Breast epithelium (tissue), 4 donors: Measurements from ENCODE around the gene ZNF892. TPM values are rescaled to one million over a fixed set of nuclear protein-coding genes. Genes with fewer than 3 reads are reported as not detected.

Experiments used
- DNase-seq, 2 donors: peaks; one replicate each; pipeline ENCODE4 v3.0.0-alpha.2; 2019; ENCODE audit warnings: low spot score in 2 of 2
- H3K27ac ChIP-seq, 2 donors: fragments of 200-600 bp; sonication (generic) in 1 of 2; one replicate each; pipeline ENCODE4 v1.5.1; 2016 to 2019; ENCODE audit warnings: mild to moderate bottlenecking in 1 of 2
- H3K27me3 ChIP-seq, 2 donors: fragments of 200-600 bp; sonication (generic) in 1 of 2; one replicate each; pipeline versions ENCODE4 v1.5.1 to v1.6.0; 2017 to 2019; ENCODE audit warnings: control low read depth in 1 of 2, mild to moderate bottlenecking in 1 of 2
- H3K36me3 ChIP-seq: fragments of 200-600 bp; one replicate; pipeline ENCODE4 v1.5.1; 2019
- H3K4me1 ChIP-seq, 2 donors: fragments of 200-600 bp; sonication (generic); one replicate each; pipeline ENCODE4 v1.5.1; 2016 to 2019; ENCODE audit warnings: control low read depth in 1 of 2
- H3K4me3 ChIP-seq, 3 donors: fragments of 200-600 bp; sonication (generic); 1 replicate in 2 of 3; 2 replicates in 1 of 3; pipeline ENCODE4 v1.5.1; 2016 to 2019; ENCODE audit warnings: mild to moderate bottlenecking in 3 of 3, moderate library complexity in 2 of 3
- H3K9me3 ChIP-seq, 2 donors: fragments of 200-600 bp; sonication (generic) in 1 of 2; one replicate each; pipeline ENCODE4 v1.5.1; 2016 to 2019; ENCODE audit warnings: control low read depth in 1 of 2
- CTCF ChIP-seq, 3 donors: fragments of 450-650 bp; IDR thresholded peaks; one replicate each; pipeline ENCODE4 v1.5.1; 2016 to 2017; ENCODE audit warnings: antibody characterized with exemption in 3 of 3, mild to moderate bottlenecking in 3 of 3, moderate library complexity in 3 of 3
- POLR2A ChIP-seq: fragments of 450-650 bp; IDR thresholded peaks from one replicate; pipeline ENCODE4 v1.6.1; 2016; ENCODE audit warnings: antibody characterized with exemption, mild to moderate bottlenecking, moderate library complexity
- POLR2AphosphoS5 ChIP-seq, 3 donors: sonication (generic); formaldehyde crosslinking; IDR thresholded peaks; one replicate each; pipeline ENCODE4 v1.6.1; 2017; ENCODE audit warnings: antibody characterized with exemption in 3 of 3
- intact Hi-C: fragments of 100-400 bp; cut with DNase I; formaldehyde crosslinking; loops from one replicate; pipeline ENCODE4 v1.15.1; 2023; ENCODE audit warnings: low total_unique reads
- total RNA-seq, 3 donors: library from RNA; depleted of rRNA; stranded (reverse); fragments of >200 nt; gene quantifications; one replicate each; pipeline ENCODE4 v1.1.0, GENCODE V29; 2016

Gene ZNF892
- total RNA-seq: 1 to 10 TPM; 3.7 to 8.6 (median 6.9) TPM

GRCh38 chr2:95207111-95207961 lies at the start of gene ZNF892:
Gene ZNF892 (plus strand): TSS chr2:95207521. CDS start chr2:95207816, 295 bp downstream.
- intact Hi-C loops: no loop called here
- peaks cover 16 to 24% of the 10 kb centered on the region in 2 donors for H3K9me3 ChIP-seq
- no peaks in the 10 kb centered on the region for H3K4me1 ChIP-seq
- no peak for TF ChIP-seq CTCF (IDR thresholded peaks at IDR 0.05)
- TF ChIP-seq POLR2A: peak; percentile 25
- peak; percentile 57 to 79 (median 62) for TF ChIP-seq POLR2AphosphoS5 (IDR thresholded peaks at IDR 0.05)
- peaks cover 9% of the 10 kb centered on the region for H3K36me3 ChIP-seq
- peak within 1 kb of the TSS; percentile 60 to 96 (median 73) for H3K4me3 ChIP-seq
- H3K27me3 ChIP-seq: no peaks in the 10 kb centered on the region
- DNase-seq: peak; percentile 88 to 89
- peak within 1 kb of the TSS; percentile 86 to 93 for H3K27ac ChIP-seq

GRCh38 chr2:95158441-95158840 lies 48.9 kb upstream of the ZNF892 start:
- Histone ChIP-seq H3K36me3 (no peaks in the 10 kb centered on the region), H3K9me3 (peaks cover 0 to 26% of the 10 kb centered on the region in 2 donors), H3K4me3 (peak overlapping the region; percentile 74 to 95 (median 86)), H3K27ac (peak overlapping the region; percentile 76 to 89), H3K4me1 (peaks cover 0 to 11% of the 10 kb centered on the region in 2 donors), H3K27me3 (no peaks in the 10 kb centered on the region)
- no peak for TF ChIP-seq POLR2A
- intact Hi-C loops: loop anchor here (10.0 kb wide), 2 partner anchors 956 to 1166 kb away; partner anchors contain the start of genes ADRA2B and ITPRIPL1
- no peak for DNase-seq

GRCh38 chr2:95158891-95159619 lies 48.3 kb upstream of the ZNF892 start:
- intact Hi-C loops: loop anchor here (10.0 kb wide), 2 partner anchors 956 to 1166 kb away; partner anchors contain the start of genes ADRA2B and ITPRIPL1
- peak in 1 of 2 donors; percentile 55 for DNase-seq

GRCh38 chr2:95159690-95160449 lies 47.5 kb upstream of the ZNF892 start, which contains the start of gene ZNF514:
Gene ZNF514 (minus strand): TSS chr2:95159848. CDS start chr2:95153253, 6,595 bp downstream.
- peak within 1 kb of the TSS; percentile 82 to 89 for H3K27ac ChIP-seq
- peak; percentile 57 to 62 for DNase-seq
- TF ChIP-seq POLR2AphosphoS5 (IDR thresholded peaks at IDR 0.05) (no peak), CTCF (IDR thresholded peaks at IDR 0.05) (no peak), POLR2A (no peak)
- peaks cover 0 to 18% of the 10 kb centered on the region in 2 donors for H3K4me1 ChIP-seq
- peak within 1 kb of the TSS; percentile 74 to 95 (median 86) for H3K4me3 ChIP-seq
- H3K9me3 ChIP-seq: peaks cover 0 to 12% of the 10 kb centered on the region in 2 donors
- intact Hi-C loops: loop anchor here (10.0 kb wide), 2 partner anchors 955 to 1165 kb away; partner anchors contain the start of genes ADRA2B and ITPRIPL1
- no peaks in the 10 kb centered on the region for H3K36me3 ChIP-seq
- no peaks in the 10 kb centered on the region for H3K27me3 ChIP-seq

More at GRCh38 chr2:95158891-95159619, 48.3 kb upstream of the ZNF892 start:
- H3K9me3 ChIP-seq: peaks cover 0 to 20% of the 10 kb centered on the region in 2 donors
- peak overlapping the region; percentile 76 to 89 for H3K27ac ChIP-seq
- H3K27me3 ChIP-seq: no peaks in the 10 kb centered on the region
- no peaks in the 10 kb centered on the region for H3K36me3 ChIP-seq
- H3K4me3 ChIP-seq: peak overlapping the region; percentile 74 to 95 (median 86)
- TF ChIP-seq POLR2AphosphoS5 (IDR thresholded peaks at IDR 0.05) (no peak), POLR2A (no peak), CTCF (IDR thresholded peaks at IDR 0.05) (no peak)
- peaks cover 0 to 15% of the 10 kb centered on the region in 2 donors for H3K4me1 ChIP-seq

GRCh38 chr2:95165030-95165370 lies 42.3 kb upstream of the ZNF892 start:
- H3K27ac ChIP-seq: peak overlapping the region; percentile 91 to 98
- H3K27me3 ChIP-seq: no peaks in the 10 kb centered on the region
- no peak for DNase-seq
- H3K4me1 ChIP-seq: peaks cover 0 to 9% of the 10 kb centered on the region in 2 donors
- H3K36me3 ChIP-seq: no peaks in the 10 kb centered on the region
- peak overlapping the region; percentile 70 to 78 (median 73) for H3K4me3 ChIP-seq
- intact Hi-C loops: no loop called here
- TF ChIP-seq POLR2A: no peak
- TF ChIP-seq POLR2AphosphoS5 (IDR thresholded peaks at IDR 0.05): no peak
- no peak for TF ChIP-seq CTCF (IDR thresholded peaks at IDR 0.05)
- H3K9me3 ChIP-seq: no peaks in the 10 kb centered on the region
